Kidney (tissue), 14 donors: ENCODE data around the gene HK2. TPM values are rescaled to one million over a fixed set of nuclear protein-coding genes. Genes with fewer than 3 reads are reported as not detected.

Experiments
- DNase-seq, 5 donors: peaks; one replicate each; pipeline ENCODE4 v3.0.0-alpha.2; 2013 to 2020
- FAIRE-seq: peaks from 2 replicates; lab custom pipeline; 2012; peaks lifted over from hg19 to GRCh38; lab: Jason Lieb, UNC
- H3K27ac ChIP-seq, 2 donors: one replicate each; pipeline ENCODE4 v1.7.0; 2013; ENCODE audit warnings: low read depth in 2 of 2, low read length in 2 of 2, inconsistent platforms in 1 of 2
- H3K27me3 ChIP-seq: one replicate; pipeline ENCODE4 v1.7.1; 2013; ENCODE audit warnings: low read length, inconsistent platforms; ENCODE audit not compliant: control insufficient read depth, insufficient read depth
- H3K36me3 ChIP-seq, 3 donors: one replicate each; pipeline versions ENCODE4 v1.7.0 to v1.7.1; 2013; ENCODE audit warnings: low read length in 3 of 3, control low read depth in 1 of 3, inconsistent platforms in 1 of 3; ENCODE audit not compliant: insufficient read depth in 3 of 3, control insufficient read depth in 2 of 3
- H3K4me1 ChIP-seq, 3 donors: one replicate each; pipeline versions ENCODE4 v1.7.0 to v1.7.1; 2013; ENCODE audit warnings: low read length in 3 of 3, inconsistent platforms in 1 of 3, low read depth in 1 of 3; ENCODE audit not compliant: control insufficient read depth in 2 of 3, insufficient read depth in 2 of 3
- H3K4me3 ChIP-seq, 3 donors: one replicate each; pipeline versions ENCODE4 v1.7.0 to v1.8.1; 2013; ENCODE audit warnings: low read length in 3 of 3, control low read depth in 1 of 3, inconsistent platforms in 1 of 3
- H3K9ac ChIP-seq, 3 donors: one replicate each; pipeline versions ENCODE4 v1.7.0 to v1.7.1; 2013; ENCODE audit warnings: low read length in 3 of 3, control low read depth in 1 of 3, inconsistent platforms in 1 of 3
- H3K9me3 ChIP-seq, 3 donors: one replicate each; pipeline versions ENCODE4 v1.7.0 to v1.7.1; 2013; ENCODE audit warnings: low read length in 3 of 3, control low read depth in 1 of 3, inconsistent platforms in 1 of 3; ENCODE audit not compliant: control insufficient read depth in 2 of 3, insufficient read depth in 1 of 3
- intact Hi-C: fragments of 100-400 bp; cut with DNase I; formaldehyde crosslinking; loops from one replicate; pipeline ENCODE4 v1.11.1; 2022
- polyA plus RNA-seq: library from polyadenylated mRNA; stranded (reverse); fragments of 350-450 nt; fragmentation: Illumina TruSeq; extraction: RNeasy Lipid Tissue Mini Kit (QIAGEN cat#74804); gene quantifications from one replicate; pipeline ENCODE4 v1.2.3, GENCODE V29; 2014; ENCODE audit warnings: low read depth, low replicate concordance; ENCODE audit not compliant: insufficient read depth
- total RNA-seq: library from RNA; stranded (reverse); fragmentation: NEBNext Ultra II Directional; extraction: Animal tissue kit (Norgen Biotek cat#: 25700); gene quantifications from one replicate; pipeline ENCODE4 v1.2.1, GENCODE V29; 2021
- TF ChIP-seq, protein P1 (sequence below): IDR thresholded peaks from 3 replicates; pipeline ENCODE4 v1.5.1; 2012; ENCODE audit warnings: mild to moderate bottlenecking, moderate library complexity, borderline replicate concordance; ENCODE audit not compliant: insufficient read depth; ENCODE audit errors: extremely low read depth
- donor health status: control.
- donor health status: control.
- donor health status: control.
- donor health status: control.
- donor health status: control.
- donor health status: DM: yes; HTN: yes; CAD: no.
- donor health status: Normal renal cell carcinoma (clear cell type).

Gene HK2
- total and polyA plus RNA-seq, 2 donors from 2014 or later = 0.47 to 8.6 TPM

- no peaks in the 10 kb centered on the region for H3K27me3 ChIP-seq
- no peaks in the 10 kb centered on the region for H3K4me1 ChIP-seq
- H3K4me3 ChIP-seq = no peak overlapping the region
- no peaks in the 10 kb centered on the region for H3K9me3 ChIP-seq
- H3K27ac ChIP-seq = no peak overlapping the region
- peaks cover 0 to 4% (median 0%) of the 10 kb centered on the region in 3 donors for H3K36me3 ChIP-seq
- DNase-seq (no peak), FAIRE-seq (no peak)
- intact Hi-C loops = no loop called here
- TF ChIP-seq, protein P1, sequence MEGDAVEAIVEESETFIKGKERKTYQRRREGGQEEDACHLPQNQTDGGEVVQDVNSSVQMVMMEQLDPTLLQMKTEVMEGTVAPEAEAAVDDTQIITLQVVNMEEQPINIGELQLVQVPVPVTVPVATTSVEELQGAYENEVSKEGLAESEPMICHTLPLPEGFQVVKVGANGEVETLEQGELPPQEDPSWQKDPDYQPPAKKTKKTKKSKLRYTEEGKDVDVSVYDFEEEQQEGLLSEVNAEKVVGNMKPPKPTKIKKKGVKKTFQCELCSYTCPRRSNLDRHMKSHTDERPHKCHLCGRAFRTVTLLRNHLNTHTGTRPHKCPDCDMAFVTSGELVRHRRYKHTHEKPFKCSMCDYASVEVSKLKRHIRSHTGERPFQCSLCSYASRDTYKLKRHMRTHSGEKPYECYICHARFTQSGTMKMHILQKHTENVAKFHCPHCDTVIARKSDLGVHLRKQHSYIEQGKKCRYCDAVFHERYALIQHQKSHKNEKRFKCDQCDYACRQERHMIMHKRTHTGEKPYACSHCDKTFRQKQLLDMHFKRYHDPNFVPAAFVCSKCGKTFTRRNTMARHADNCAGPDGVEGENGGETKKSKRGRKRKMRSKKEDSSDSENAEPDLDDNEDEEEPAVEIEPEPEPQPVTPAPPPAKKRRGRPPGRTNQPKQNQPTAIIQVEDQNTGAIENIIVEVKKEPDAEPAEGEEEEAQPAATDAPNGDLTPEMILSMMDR = no peak
- H3K9ac ChIP-seq = no peak overlapping the region
Observed at GRCh38 chr2:74927621-74928020, 93.7 kb downstream of the HK2 start.

DNA sequence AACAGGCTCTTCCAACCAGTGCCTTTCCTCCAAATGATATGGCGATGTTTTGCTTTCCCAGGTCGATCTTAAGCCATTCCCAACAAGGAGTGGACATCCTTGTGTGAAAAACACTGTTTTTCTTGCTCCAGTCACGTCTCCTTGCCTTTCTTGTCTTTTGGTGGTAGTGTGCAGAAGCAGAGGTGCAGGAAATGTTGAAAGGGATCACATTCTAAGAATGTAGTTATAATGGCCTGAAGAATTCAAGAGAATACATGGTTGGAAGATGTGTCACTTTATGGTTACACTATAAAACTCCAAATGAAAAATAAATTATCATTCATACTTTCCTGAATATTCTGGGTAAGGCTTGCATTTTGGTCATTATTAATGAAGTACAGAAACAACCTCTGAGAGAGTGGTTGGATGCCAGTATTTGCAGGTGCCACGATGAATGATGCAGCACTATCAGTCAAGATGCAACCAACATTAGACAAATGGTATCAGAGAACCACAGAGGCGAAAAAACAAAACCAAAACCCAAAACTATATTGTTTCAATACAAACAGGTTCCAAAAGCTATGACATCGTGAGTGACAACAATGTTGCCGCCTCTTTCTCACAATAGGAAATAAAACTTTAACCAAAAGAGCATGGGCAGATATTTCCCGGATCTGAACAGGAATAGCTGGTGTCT lies 97.0 kb downstream of the HK2 start:
- Histone ChIP-seq H3K9ac (no peak overlapping the region), H3K9me3 (no peaks in the 10 kb centered on the region), H3K27ac (no peak overlapping the region), H3K27me3 (no peaks in the 10 kb centered on the region), H3K36me3 (peaks cover 0 to 4% (median 0%) of the 10 kb centered on the region in 3 donors), H3K4me1 (no peaks in the 10 kb centered on the region), H3K4me3 (no peak overlapping the region)
- intact Hi-C loops = no loop called here
- FAIRE-seq (no peak), DNase-seq (no peak)
- TF ChIP-seq, protein P1 = no peak

- intact Hi-C loops = no loop called here
- no peak for FAIRE-seq
Observed at GRCh38 chr2:74931940-74932339, 98.0 kb downstream of the HK2 start.

More at GRCh38 chr2:74931940-74932339, 98.0 kb downstream of the HK2 start:
- peaks cover 0 to 4% (median 0%) of the 10 kb centered on the region in 3 donors for H3K36me3 ChIP-seq
- H3K4me1 ChIP-seq = no peaks in the 10 kb centered on the region
- no peak overlapping the region for H3K4me3 ChIP-seq
- H3K27ac ChIP-seq = no peak overlapping the region
- H3K9me3 ChIP-seq = no peaks in the 10 kb centered on the region
- no peak overlapping the region for H3K9ac ChIP-seq
- TF ChIP-seq, protein P1 = no peak
- no peak for DNase-seq
- H3K27me3 ChIP-seq = no peaks in the 10 kb centered on the region
